K562 (cell line): ENCODE results near the gene TRAF7. TPM values are rescaled to one million over a fixed set of nuclear protein-coding genes. Genes with fewer than 3 reads are reported as not detected.

Experiments used
- CBFA2T3 ChIP-seq: fragments of 450-650 bp; IDR thresholded peaks from 2 replicates; pipeline ENCODE4 v1.6.1; 2017
- DPF2 ChIP-seq: fragments of 450-650 bp; IDR thresholded peaks from 2 replicates; pipeline ENCODE4 v1.6.1; 2016
- ELF4 ChIP-seq: fragments of 450-650 bp; formaldehyde crosslinking; IDR thresholded peaks from 2 replicates; pipeline ENCODE4 v1.4.0; 2022; ENCODE audit warnings: missing genetic modification characterization
- GABPA ChIP-seq: fragments of 200-800 bp; sonication (Bioruptor generic); conservative IDR thresholded peaks from 2 replicates; pipeline ENCODE4 v1.6.1; 2016; ENCODE audit warnings: low read depth, missing genetic modification characterization, missing compliant biosample characterization
- HDAC1 ChIP-seq, 2 experiments: fragments of 450-650 bp; IDR thresholded peaks; 2 replicates each; pipeline ENCODE4 v1.6.1; 2016 to 2017; ENCODE audit warnings: inconsistent platforms in 1 of 2, mild to moderate bottlenecking in 1 of 2, moderate library complexity in 1 of 2
- KDM2B ChIP-seq: fragments of 250-450 bp; sonication (Bioruptor Pico); IDR thresholded peaks from 2 replicates; pipeline ENCODE4 v1.8.0; 2021; ENCODE audit warnings: mild to moderate bottlenecking, moderate library complexity
- OTX1 ChIP-seq: fragments of 450-650 bp; formaldehyde crosslinking; IDR thresholded peaks from 2 replicates; pipeline ENCODE4 v1.4.0; 2022; ENCODE audit warnings: mild to moderate bottlenecking
- RFX1 ChIP-seq: fragments of 450-650 bp; IDR thresholded peaks from 2 replicates; pipeline ENCODE4 v1.6.1; 2016; ENCODE audit warnings: mild to moderate bottlenecking, moderate library complexity
- TCF3 ChIP-seq: sonication (generic); formaldehyde crosslinking; IDR thresholded peaks from 2 replicates; pipeline ENCODE4 v1.4.0; 2020; ENCODE audit warnings: mild to moderate bottlenecking, missing genetic modification reagents
- ZNF174 ChIP-seq: fragments of 250-450 bp; sonication (Bioruptor Pico); IDR thresholded peaks from 2 replicates; pipeline ENCODE4 v1.4.0; 2020; ENCODE audit warnings: mild to moderate bottlenecking
- ZNF551 ChIP-seq: fragments of 250-450 bp; sonication (Bioruptor Pico); IDR thresholded peaks from 2 replicates; pipeline ENCODE4 v1.5.0; 2021; ENCODE audit warnings: mild to moderate bottlenecking, moderate library complexity
- ZNF785 ChIP-seq: fragments of 250-450 bp; sonication (Bioruptor Pico); IDR thresholded peaks from 2 replicates; pipeline ENCODE4 v1.4.0; 2020; ENCODE audit warnings: mild to moderate bottlenecking
- polyA plus RNA-seq, 8 experiments: library from polyadenylated mRNA; depleted of rRNA in 4 of 8; stranded (reverse) in 5 of 8; unstranded in 3 of 8; fragments of >200 nt; fragmentation: Nextera tagmentation in 2 of 8; fragmentation: Illumina TruSeq in 1 of 8; extraction: Ambion mirVana in 2 of 8; extraction: Trizol in 1 of 8; gene quantifications; 2 replicates each; pipeline versions ENCODE4 v1.2.1 to v1.2.3, GENCODE V29; 2011 to 2014; ENCODE audit warnings: inconsistent platforms in 1 of 8, missing spikeins in 1 of 8
- total RNA-seq, 7 experiments: library from RNA; depleted of rRNA in 6 of 7; stranded (reverse); fragments of >200 nt in 6 of 7; fragmentation: Illumina TruSeq in 2 of 7; extraction: Trizol in 2 of 7; gene quantifications; 2 replicates each; pipeline versions ENCODE4 v1.2.1 to v1.2.3, GENCODE V29; 2011 to 2021; ENCODE audit warnings: low replicate concordance in 1 of 7
- TF ChIP-seq, protein P1 (sequence below): fragments of 450-650 bp; IDR thresholded peaks from 2 replicates; pipeline ENCODE4 v1.6.1; 2016; ENCODE audit warnings: low read depth
- TF ChIP-seq, protein P2 (sequence below): sonication (generic); formaldehyde crosslinking; IDR thresholded peaks from 2 replicates; pipeline ENCODE4 v1.8.0; 2023; ENCODE audit warnings: mild to moderate bottlenecking, missing genetic modification reagents
- TF ChIP-seq, protein P3 (sequence below): sonication (generic); formaldehyde crosslinking; IDR thresholded peaks from 2 replicates; pipeline ENCODE4 v1.8.0; 2022; ENCODE audit warnings: missing genetic modification reagents, mild to moderate bottlenecking, moderate library complexity, borderline replicate concordance

TRAF7 gene
- total and polyA plus RNA-seq, 9 of the 15 experiments (the other 6 are each of a cell fraction or from before 2014, with no cell fraction given) = 1.1 to 113 (median 41.6) TPM

DNA sequence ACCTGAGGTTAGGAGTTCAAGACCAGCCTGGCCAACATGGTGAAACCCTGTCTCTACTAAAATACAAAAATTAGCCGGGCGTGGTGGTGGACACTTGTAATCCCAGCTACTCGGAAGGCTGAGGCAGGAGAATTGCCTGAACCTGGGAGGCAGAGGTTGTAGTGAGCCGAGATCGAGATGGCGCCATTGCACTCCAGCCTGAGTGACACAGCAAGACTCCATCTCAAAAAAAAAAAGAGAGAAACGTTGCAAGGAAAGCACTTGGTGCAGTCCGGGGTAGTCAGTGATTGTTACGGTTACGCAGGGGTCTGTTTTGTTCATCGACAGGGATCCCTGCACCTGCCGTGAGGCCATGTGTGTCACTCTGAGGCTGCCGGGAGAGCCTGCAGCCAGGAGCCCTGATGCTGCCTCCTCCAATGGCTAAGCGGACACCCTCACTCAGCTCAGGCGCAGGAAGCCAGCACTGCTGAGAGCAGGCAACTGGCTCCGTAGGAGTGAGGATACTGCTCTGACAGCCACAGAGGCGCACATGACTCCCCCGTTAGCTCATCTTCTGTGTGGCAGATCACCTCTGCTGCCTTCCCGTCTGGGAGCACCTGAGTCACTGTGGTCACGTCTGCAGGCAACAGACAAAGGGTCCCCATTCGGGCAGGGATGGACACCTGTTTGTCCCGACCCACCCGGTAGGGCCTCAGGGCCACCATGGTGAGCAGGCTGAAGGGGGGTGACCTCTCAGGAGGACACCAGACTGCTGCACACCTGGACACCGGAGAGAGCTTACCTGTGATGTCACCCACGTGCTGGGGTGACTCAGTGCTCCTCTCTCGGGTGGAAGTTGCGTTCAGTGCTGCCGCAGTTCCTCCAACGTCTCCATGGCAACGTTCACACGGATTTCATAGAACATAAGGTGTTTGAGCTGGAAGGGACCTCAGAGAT, 12.4 kb upstream of the TRAF7 start (continued):
- TF ChIP-seq, protein P1, sequence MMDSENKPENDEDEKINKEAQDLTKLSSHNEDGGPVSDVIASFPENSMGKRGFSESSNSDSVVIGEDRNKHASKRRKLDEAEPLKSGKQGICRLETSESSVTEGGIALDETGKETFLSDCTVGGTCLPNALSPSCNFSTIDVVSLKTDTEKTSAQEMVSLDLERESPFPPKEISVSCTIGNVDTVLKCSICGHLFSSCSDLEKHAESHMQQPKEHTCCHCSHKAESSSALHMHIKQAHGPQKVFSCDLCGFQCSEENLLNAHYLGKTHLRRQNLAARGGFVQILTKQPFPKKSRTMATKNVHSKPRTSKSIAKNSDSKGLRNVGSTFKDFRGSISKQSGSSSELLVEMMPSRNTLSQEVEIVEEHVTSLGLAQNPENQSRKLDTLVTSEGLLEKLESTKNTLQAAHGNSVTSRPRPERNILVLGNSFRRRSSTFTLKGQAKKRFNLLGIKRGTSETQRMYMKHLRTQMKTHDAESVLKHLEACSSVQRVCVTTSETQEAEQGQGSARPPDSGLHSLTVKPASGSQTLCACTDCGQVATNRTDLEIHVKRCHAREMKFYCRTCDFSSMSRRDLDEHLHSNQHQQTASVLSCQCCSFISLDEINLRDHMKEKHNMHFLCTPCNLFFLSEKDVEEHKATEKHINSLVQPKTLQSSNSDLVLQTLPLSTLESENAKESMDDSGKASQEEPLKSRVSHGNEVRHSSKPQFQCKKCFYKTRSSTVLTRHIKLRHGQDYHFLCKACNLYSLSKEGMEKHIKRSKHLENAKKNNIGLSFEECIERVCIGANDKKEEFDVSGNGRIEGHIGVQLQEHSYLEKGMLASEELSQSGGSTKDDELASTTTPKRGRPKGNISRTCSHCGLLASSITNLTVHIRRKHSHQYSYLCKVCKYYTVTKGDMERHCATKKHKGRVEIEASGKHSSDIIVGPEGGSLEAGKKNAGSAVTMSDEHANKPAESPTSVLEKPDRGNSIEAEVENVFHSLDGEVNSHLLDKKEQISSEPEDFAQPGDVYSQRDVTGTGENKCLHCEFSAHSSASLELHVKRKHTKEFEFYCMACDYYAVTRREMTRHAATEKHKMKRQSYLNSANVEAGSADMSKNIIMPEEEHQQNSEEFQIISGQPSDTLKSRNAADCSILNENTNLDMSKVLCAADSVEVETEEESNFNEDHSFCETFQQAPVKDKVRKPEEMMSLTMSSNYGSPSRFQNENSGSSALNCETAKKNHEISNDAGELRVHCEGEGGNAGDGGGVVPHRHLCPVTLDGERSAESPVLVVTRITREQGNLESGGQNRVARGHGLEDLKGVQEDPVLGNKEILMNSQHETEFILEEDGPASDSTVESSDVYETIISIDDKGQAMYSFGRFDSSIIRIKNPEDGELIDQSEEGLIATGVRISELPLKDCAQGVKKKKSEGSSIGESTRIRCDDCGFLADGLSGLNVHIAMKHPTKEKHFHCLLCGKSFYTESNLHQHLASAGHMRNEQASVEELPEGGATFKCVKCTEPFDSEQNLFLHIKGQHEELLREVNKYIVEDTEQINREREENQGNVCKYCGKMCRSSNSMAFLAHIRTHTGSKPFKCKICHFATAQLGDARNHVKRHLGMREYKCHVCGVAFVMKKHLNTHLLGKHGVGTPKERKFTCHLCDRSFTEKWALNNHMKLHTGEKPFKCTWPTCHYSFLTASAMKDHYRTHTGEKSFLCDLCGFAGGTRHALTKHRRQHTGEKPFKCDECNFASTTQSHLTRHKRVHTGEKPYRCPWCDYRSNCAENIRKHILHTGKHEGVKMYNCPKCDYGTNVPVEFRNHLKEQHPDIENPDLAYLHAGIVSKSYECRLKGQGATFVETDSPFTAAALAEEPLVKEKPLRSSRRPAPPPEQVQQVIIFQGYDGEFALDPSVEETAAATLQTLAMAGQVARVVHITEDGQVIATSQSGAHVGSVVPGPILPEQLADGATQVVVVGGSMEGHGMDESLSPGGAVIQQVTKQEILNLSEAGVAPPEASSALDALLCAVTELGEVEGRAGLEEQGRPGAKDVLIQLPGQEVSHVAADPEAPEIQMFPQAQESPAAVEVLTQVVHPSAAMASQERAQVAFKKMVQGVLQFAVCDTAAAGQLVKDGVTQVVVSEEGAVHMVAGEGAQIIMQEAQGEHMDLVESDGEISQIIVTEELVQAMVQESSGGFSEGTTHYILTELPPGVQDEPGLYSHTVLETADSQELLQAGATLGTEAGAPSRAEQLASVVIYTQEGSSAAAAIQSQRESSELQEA = no peak
- no peak for TF ChIP-seq ELF4 (CRISPR knock-in tag)
- TF ChIP-seq HDAC1 (IDR thresholded peaks at IDR 0.05) = peak in 1 of 2 experiments; percentile 22; a peak in 1 of 4 replicates
- TF ChIP-seq, protein P2, sequence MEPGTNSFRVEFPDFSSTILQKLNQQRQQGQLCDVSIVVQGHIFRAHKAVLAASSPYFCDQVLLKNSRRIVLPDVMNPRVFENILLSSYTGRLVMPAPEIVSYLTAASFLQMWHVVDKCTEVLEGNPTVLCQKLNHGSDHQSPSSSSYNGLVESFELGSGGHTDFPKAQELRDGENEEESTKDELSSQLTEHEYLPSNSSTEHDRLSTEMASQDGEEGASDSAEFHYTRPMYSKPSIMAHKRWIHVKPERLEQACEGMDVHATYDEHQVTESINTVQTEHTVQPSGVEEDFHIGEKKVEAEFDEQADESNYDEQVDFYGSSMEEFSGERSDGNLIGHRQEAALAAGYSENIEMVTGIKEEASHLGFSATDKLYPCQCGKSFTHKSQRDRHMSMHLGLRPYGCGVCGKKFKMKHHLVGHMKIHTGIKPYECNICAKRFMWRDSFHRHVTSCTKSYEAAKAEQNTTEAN (CRISPR knock-in tag) = no peak
- TF ChIP-seq DPF2 = peak; percentile 35; the same call in 1 of the 2 replicates
- TF ChIP-seq GABPA = no peak
- TF ChIP-seq OTX1 (CRISPR knock-in tag) = no peak
- TF ChIP-seq ZNF174 (CRISPR knock-in tag) = no peak
- TF ChIP-seq KDM2B (CRISPR knock-in tag) = no peak
- no peak for TF ChIP-seq ZNF785 (CRISPR knock-in tag)
- peak; percentile 85 for TF ChIP-seq RFX1
- TF ChIP-seq CBFA2T3 = peak; percentile 68
- TF ChIP-seq TCF3 (CRISPR knock-in tag) = peak; percentile 68
- TF ChIP-seq ZNF551 (CRISPR knock-in tag) = no peak
- TF ChIP-seq, protein P3, sequence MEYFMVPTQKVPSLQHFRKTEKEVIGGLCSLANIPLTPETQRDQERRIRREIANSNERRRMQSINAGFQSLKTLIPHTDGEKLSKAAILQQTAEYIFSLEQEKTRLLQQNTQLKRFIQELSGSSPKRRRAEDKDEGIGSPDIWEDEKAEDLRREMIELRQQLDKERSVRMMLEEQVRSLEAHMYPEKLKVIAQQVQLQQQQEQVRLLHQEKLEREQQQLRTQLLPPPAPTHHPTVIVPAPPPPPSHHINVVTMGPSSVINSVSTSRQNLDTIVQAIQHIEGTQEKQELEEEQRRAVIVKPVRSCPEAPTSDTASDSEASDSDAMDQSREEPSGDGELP (CRISPR knock-in tag) = 0 out of 2 replicates have a peak, but pooled peaks have one; percentile 44
